Testis (tissue), 3 donors: ENCODE data around the gene STK35. TPM values are rescaled to one million over a fixed set of nuclear protein-coding genes. Genes with fewer than 3 reads are reported as not detected.
A peak's percentile ranks its signal among the peaks of the same experiment; 100 is the strongest.
"Not testable (repeated sequence)": the region's sequence is repeated elsewhere in the genome, so short reads cannot be mapped to it uniquely, and the experiment has no call there.

Source experiments
- DNase-seq: peaks from one replicate; pipeline ENCODE4 v3.0.0-alpha.2; 2019
- H3K27ac ChIP-seq, 2 donors: fragments of 200-600 bp; sonication (generic); one replicate each; pipeline ENCODE4 v1.5.1; 2019
- H3K27me3 ChIP-seq: fragments of 200-600 bp; sonication (generic); one replicate; pipeline ENCODE4 v1.5.1; 2019
- H3K36me3 ChIP-seq: fragments of 200-600 bp; sonication (generic); one replicate; pipeline ENCODE4 v1.5.1; 2017; ENCODE audit warnings: low read depth; ENCODE audit errors: missing control alignments
- H3K4me1 ChIP-seq: fragments of 200-600 bp; sonication (generic); one replicate; pipeline ENCODE4 v1.5.1; 2019
- H3K4me3 ChIP-seq, 2 donors: fragments of 200-600 bp; sonication (generic); one replicate each; pipeline ENCODE4 v1.5.1; 2017 to 2019
- H3K9me3 ChIP-seq: fragments of 200-600 bp; sonication (generic); one replicate; pipeline ENCODE4 v1.5.1; 2017
- CTCF ChIP-seq, 3 experiments: fragments of 450-650 bp in 2 of 3; fragments of 200-600 bp in 1 of 3; sonication (generic) in 1 of 3; IDR thresholded peaks; one replicate each; pipeline ENCODE4 v1.5.1; 2016 to 2019; ENCODE audit warnings: antibody characterized with exemption in 3 of 3, mild to moderate bottlenecking in 2 of 3, moderate library complexity in 1 of 3
- POLR2A ChIP-seq: fragments of 450-650 bp; IDR thresholded peaks from one replicate; pipeline ENCODE4 v1.6.1; 2017; ENCODE audit warnings: antibody characterized with exemption, mild to moderate bottlenecking, moderate library complexity
- WGBS, 2 donors: methylation state at CpG; one replicate each; pipeline ENCODE4 v1.1.5; 2018; 5-methylcytosine and 5-hydroxymethylcytosine counted together
- intact Hi-C: fragments of 100-400 bp; cut with DNase I; formaldehyde crosslinking; loops from one replicate; pipeline ENCODE4 v1.15.1; 2023; ENCODE audit warnings: low total_unique reads
- polyA plus RNA-seq: library from polyadenylated mRNA; stranded (reverse); fragments of 350-450 nt; fragmentation: Illumina TruSeq; extraction: RNeasy Lipid Tissue Mini Kit (QIAGEN cat#74804); gene quantifications from one replicate; pipeline ENCODE4 v1.2.3, GENCODE V29; 2014; ENCODE audit warnings: low read depth, low replicate concordance; ENCODE audit not compliant: insufficient read depth
- total RNA-seq, 2 donors: library from RNA; depleted of rRNA; stranded (reverse); fragments of >200 nt; gene quantifications; one replicate each; pipeline ENCODE4 v1.2.3, GENCODE V29; 2016

Gene STK35
- total and polyA plus RNA-seq, 3 donors from 2014 or later: 46.3 to 82.8 (median 73.0) TPM

- TF ChIP-seq CTCF (IDR thresholded peaks at IDR 0.05) (no peak), POLR2A (no peak)
- Histone ChIP-seq H3K27me3 (no peaks in the 10 kb centered on the region), H3K36me3 (no peaks in the 10 kb centered on the region), H3K9me3 (no peaks in the 10 kb centered on the region), H3K27ac (no peak overlapping the region), H3K4me1 (peaks cover 10% of the 10 kb centered on the region), H3K4me3 (no peak overlapping the region)
- 50 to 63% methylated on average over 17 of the region's 17 CpGs for WGBS, 2 donors
- DNase-seq: peak; percentile 46
- intact Hi-C loops: no loop called here
These were observed 76.9 kb downstream of the STK35 start for GRCh38 chr20:2178318-2179232.

GRCh38 chr20:2179233-2179580, 77.6 kb downstream of the STK35 start:
- no peaks in the 10 kb centered on the region for H3K9me3 ChIP-seq
- intact Hi-C loops: no loop called here
- H3K27ac ChIP-seq: no peak overlapping the region
- DNase-seq: no peak
- no peaks in the 10 kb centered on the region for H3K36me3 ChIP-seq
- 54 to 67% methylated on average over 11 of the region's 11 CpGs for WGBS, 2 donors
- H3K4me3 ChIP-seq: no peak overlapping the region
- TF ChIP-seq CTCF (IDR thresholded peaks at IDR 0.05) (no peak), POLR2A (no peak)
- peaks cover 10% of the 10 kb centered on the region for H3K4me1 ChIP-seq
- H3K27me3 ChIP-seq: no peaks in the 10 kb centered on the region

- intact Hi-C loops: no loop called here
- H3K36me3 ChIP-seq: no peaks in the 10 kb centered on the region
- DNase-seq: no peak
- peaks cover 10% of the 10 kb centered on the region for H3K4me1 ChIP-seq
- no peaks in the 10 kb centered on the region for H3K27me3 ChIP-seq
- H3K9me3 ChIP-seq: no peaks in the 10 kb centered on the region
- 84 to 91% methylated on average over 2 of the region's 2 CpGs for WGBS, 2 donors
- no peak overlapping the region for H3K27ac ChIP-seq
- no peak overlapping the region for H3K4me3 ChIP-seq
- TF ChIP-seq CTCF (IDR thresholded peaks at IDR 0.05) (no peak), POLR2A (no peak)
These were observed 78.3 kb downstream of the STK35 start for GRCh38 chr20:2179949-2180348.

- DNase-seq: no peak
- H3K4me1 ChIP-seq: no peaks in the 10 kb centered on the region
- WGBS, 2 donors: 85 to 87% methylated on average over 3 of the region's 3 CpGs
- TF ChIP-seq CTCF (IDR thresholded peaks at IDR 0.05): no peak
- intact Hi-C loops: no loop called here
- no peak overlapping the region for H3K4me3 ChIP-seq
- no peaks in the 10 kb centered on the region for H3K27me3 ChIP-seq
- H3K9me3 ChIP-seq: no peaks in the 10 kb centered on the region
- no peak overlapping the region for H3K27ac ChIP-seq
- H3K36me3 ChIP-seq: no peaks in the 10 kb centered on the region
These were observed 81.8 kb downstream of the STK35 start for GRCh38 chr20:2183381-2183780.

GRCh38 chr20:2184933-2185332, 83.3 kb downstream of the STK35 start:
- DNase-seq, H3K36me3 ChIP-seq, H3K27ac ChIP-seq, H3K27me3 ChIP-seq, H3K9me3 ChIP-seq, H3K4me1 ChIP-seq, intact Hi-C loops, H3K4me3 ChIP-seq: not testable (repeated sequence)
- 95 to 96% methylated on average over 7 of the region's 7 CpGs for WGBS, 2 donors
